ENCODE results near the gene OSBP2.

The OSBP2 gene

DNA sequence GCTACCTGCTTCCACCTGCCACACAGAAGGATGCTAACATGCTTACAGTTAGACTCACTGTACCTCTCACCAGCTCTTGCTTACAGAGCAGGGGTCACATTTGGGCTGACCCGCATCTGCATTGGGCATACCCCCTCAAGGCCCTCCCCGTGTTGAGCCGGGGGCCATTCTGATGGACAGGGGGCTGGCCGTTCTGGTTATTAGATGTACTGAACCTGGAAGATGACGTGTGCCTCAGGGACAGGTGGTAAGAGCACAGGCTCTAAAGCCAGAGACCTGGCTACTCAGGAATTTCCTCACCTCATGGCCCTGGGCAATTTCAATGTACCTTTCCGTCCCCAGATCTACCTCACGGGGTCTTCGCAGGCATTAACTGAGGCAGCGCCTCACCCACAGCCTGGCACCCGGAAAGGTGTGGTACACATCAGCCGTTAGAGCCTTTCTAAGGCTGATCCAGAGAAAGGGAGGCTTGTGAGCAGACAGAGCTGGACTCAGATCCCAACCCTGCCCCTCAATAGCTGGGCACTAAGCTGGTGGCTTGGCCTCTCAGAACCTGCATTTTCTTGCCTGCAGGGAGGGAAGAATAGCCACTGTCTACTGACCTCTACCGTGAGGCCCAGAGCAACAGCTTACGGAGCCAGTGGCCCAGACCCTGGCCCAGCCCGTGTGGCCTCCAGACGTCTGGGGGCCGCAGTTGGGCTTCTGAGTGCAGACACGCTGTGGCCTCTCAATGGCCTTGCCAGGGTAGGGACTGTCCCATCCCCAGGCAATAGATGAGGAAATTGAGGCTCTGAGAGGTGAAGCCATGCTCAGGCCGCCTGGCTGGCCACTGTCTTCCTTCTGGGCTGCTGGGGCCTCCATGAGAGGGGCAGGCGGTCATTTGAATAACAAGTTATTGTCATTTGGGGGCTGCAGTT lies 173.3 kb downstream of the OSBP2 start:
- Histone ChIP-seq H3K4me3 (ENCODE audit: severe bottlenecking) (no peak overlapping the region), H3K27me3 (ENCODE audit: insufficient read depth, poor library complexity, severe bottlenecking) (no peaks in the 10 kb centered on the region), H3K9me3 (ENCODE audit: severe bottlenecking) (no peaks in the 10 kb centered on the region), H3K4me1 (ENCODE audit: insufficient read depth, poor library complexity, severe bottlenecking) (no peaks in the 10 kb centered on the region), H3K36me3 (ENCODE audit: low read depth) (peaks cover 30% of the 10 kb centered on the region), H3K27ac (ENCODE audit: poor library complexity, severe bottlenecking) (no peak overlapping the region)
- ATAC-seq (ENCODE audit: low read depth): no peak
- TF ChIP-seq, protein P1, sequence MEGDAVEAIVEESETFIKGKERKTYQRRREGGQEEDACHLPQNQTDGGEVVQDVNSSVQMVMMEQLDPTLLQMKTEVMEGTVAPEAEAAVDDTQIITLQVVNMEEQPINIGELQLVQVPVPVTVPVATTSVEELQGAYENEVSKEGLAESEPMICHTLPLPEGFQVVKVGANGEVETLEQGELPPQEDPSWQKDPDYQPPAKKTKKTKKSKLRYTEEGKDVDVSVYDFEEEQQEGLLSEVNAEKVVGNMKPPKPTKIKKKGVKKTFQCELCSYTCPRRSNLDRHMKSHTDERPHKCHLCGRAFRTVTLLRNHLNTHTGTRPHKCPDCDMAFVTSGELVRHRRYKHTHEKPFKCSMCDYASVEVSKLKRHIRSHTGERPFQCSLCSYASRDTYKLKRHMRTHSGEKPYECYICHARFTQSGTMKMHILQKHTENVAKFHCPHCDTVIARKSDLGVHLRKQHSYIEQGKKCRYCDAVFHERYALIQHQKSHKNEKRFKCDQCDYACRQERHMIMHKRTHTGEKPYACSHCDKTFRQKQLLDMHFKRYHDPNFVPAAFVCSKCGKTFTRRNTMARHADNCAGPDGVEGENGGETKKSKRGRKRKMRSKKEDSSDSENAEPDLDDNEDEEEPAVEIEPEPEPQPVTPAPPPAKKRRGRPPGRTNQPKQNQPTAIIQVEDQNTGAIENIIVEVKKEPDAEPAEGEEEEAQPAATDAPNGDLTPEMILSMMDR (IDR thresholded peaks at IDR 0.05; ENCODE audit: poor library complexity, severe bottlenecking): no peak
- peak; percentile 23 for DNase-seq (ENCODE audit: low spot score)

DNA sequence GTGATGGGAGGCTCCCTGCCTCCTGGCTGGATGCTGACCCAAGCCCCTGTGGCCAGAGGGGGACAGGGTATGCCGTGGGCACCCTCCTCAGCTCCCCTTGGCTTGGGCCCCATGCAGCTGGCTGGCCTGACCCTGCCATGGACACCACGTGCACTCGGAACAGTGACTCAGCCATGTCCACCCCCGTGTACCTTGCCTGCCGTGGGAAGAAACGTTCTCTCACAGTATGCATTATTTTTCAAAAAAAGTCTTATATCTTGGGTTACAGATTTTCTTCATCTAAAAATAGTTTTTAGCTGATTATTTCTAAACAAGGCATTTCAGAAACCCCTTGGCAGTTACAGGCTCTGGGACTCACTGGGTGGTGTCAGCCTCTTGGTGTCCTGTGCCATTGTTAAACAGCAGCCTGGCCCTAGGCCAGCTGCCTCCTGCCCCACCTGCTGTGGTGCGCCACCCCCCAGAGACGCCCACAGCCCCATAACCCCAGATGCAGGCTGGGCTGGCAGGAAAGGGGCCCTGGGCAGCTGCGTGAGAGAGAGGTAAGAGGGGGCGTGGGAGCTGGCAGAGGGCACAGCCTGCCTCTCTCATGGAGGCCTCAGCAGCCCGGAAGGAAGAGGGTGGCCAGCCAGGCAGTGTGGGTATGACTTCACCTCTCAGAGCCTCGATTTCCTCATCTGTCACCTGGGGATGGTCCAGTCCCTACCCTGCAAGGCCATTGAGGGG lies 174.2 kb downstream of the OSBP2 start:
- Histone ChIP-seq H3K27me3 (ENCODE audit: insufficient read depth, poor library complexity, severe bottlenecking) (no peaks in the 10 kb centered on the region), H3K9me3 (ENCODE audit: severe bottlenecking) (no peaks in the 10 kb centered on the region), H3K27ac (ENCODE audit: poor library complexity, severe bottlenecking) (no peak overlapping the region), H3K4me1 (ENCODE audit: insufficient read depth, poor library complexity, severe bottlenecking) (no peaks in the 10 kb centered on the region), H3K36me3 (ENCODE audit: low read depth) (peaks cover 38% of the 10 kb centered on the region), H3K4me3 (ENCODE audit: severe bottlenecking) (no peak overlapping the region)
- TF ChIP-seq, protein P1 (IDR thresholded peaks at IDR 0.05; ENCODE audit: poor library complexity, severe bottlenecking): no peak
- DNase-seq (ENCODE audit: low spot score): no peak
- ATAC-seq (ENCODE audit: low read depth): no peak

DNA sequence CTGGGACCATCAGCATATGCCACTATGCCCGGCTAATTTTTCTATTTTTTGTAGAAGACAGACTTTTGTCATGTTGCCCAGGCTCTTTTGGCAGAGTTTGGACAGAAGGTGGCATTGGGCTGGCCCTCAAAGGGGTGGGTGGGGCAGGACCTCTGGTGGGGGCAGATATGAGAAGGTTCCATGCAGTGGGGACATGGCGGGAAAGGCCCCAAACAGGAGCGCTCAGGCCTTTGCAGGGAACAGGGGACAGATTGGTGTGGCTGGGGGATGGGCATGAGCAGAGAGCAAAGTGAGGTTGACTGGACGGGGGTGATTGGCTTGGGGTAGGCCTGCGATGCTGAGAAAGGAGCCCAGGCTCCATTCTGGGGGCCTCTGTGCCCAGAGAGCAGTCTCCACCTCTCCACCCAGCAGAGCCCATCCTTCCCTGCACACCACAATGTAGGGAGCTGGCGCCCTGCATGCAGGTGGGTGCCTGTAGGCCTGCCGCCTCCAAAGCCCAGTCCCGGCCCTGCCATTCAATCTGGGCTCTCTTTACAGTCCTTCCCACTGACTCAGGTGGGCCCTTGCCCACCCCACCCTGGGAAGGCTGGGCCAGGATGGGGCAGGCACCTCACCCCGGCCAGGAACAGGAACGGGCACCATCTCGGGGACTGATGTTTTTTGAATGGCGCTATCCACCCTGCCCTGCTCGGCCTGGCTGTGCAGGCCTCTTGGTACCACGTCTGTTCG lies 175.2 kb downstream of the OSBP2 start:
- TF ChIP-seq, protein P1 (IDR thresholded peaks at IDR 0.05; ENCODE audit: poor library complexity, severe bottlenecking): no peak
- Histone ChIP-seq H3K4me1 (ENCODE audit: insufficient read depth, poor library complexity, severe bottlenecking) (no peaks in the 10 kb centered on the region), H3K9me3 (ENCODE audit: severe bottlenecking) (no peaks in the 10 kb centered on the region), H3K27me3 (ENCODE audit: insufficient read depth, poor library complexity, severe bottlenecking) (no peaks in the 10 kb centered on the region), H3K36me3 (ENCODE audit: low read depth) (peaks cover 40% of the 10 kb centered on the region), H3K4me3 (ENCODE audit: severe bottlenecking) (no peak overlapping the region), H3K27ac (ENCODE audit: poor library complexity, severe bottlenecking) (no peak overlapping the region)
- DNase-seq (ENCODE audit: low spot score): no peak
- no peak for ATAC-seq (ENCODE audit: low read depth)

DNA sequence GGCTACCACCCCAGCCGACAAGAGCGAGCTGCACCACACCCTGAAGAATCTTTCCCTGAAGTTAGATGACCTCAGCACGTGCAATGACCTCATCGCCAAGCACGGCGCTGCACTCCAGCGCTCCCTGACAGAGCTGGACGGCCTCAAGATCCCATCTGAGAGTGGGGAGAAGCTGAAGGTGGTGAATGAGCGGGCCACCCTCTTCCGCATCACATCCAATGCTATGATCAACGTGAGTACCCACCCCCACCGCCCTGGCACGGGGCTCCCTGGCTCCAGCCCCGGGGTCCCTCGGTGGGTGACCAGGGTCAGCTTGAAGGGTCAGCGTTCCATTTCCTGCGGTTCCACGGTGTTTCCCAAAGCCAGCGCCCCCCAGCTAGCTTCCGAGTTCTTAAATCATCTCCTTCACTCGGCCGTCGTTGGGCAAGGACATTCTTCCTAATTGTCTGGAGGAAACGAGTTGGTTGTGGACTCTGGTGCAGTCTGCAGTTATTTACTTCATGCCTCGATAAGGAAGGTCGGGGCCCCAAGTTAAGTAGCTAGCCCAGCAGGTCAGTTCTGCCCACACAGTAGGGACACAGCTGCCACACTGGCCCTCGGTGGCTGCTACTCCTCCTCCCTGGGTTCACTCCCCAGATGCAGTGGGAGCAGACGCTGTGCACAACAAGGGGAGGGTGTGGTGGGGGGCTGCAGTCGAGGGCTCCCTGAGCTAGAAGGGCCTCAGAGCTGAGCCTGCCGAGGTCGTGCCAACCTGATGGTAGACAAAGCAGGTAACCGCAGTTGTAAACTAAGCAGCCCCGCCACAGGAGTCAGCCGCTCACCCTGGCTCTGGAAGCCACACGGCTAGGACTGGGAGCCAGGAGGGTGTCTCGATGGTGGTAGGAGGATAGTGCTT lies 176.0 kb downstream of the OSBP2 start:
- TF ChIP-seq, protein P1 (IDR thresholded peaks at IDR 0.05; ENCODE audit: poor library complexity, severe bottlenecking): no peak
- Histone ChIP-seq H3K27ac (ENCODE audit: poor library complexity, severe bottlenecking) (no peak overlapping the region), H3K9me3 (ENCODE audit: severe bottlenecking) (no peaks in the 10 kb centered on the region), H3K4me1 (ENCODE audit: insufficient read depth, poor library complexity, severe bottlenecking) (no peaks in the 10 kb centered on the region), H3K27me3 (ENCODE audit: insufficient read depth, poor library complexity, severe bottlenecking) (no peaks in the 10 kb centered on the region), H3K36me3 (ENCODE audit: low read depth) (peaks cover 43% of the 10 kb centered on the region), H3K4me3 (ENCODE audit: severe bottlenecking) (no peak overlapping the region)
- ATAC-seq (ENCODE audit: low read depth) (no peak), DNase-seq (ENCODE audit: low spot score) (peak; percentile 41)
